ENCODE data around the gene EYS.

- TF ChIP-seq JUND (IDR thresholded peaks at IDR 0.05): no peak
- TF ChIP-seq, protein P1, sequence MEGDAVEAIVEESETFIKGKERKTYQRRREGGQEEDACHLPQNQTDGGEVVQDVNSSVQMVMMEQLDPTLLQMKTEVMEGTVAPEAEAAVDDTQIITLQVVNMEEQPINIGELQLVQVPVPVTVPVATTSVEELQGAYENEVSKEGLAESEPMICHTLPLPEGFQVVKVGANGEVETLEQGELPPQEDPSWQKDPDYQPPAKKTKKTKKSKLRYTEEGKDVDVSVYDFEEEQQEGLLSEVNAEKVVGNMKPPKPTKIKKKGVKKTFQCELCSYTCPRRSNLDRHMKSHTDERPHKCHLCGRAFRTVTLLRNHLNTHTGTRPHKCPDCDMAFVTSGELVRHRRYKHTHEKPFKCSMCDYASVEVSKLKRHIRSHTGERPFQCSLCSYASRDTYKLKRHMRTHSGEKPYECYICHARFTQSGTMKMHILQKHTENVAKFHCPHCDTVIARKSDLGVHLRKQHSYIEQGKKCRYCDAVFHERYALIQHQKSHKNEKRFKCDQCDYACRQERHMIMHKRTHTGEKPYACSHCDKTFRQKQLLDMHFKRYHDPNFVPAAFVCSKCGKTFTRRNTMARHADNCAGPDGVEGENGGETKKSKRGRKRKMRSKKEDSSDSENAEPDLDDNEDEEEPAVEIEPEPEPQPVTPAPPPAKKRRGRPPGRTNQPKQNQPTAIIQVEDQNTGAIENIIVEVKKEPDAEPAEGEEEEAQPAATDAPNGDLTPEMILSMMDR (IDR thresholded peaks at IDR 0.05; ENCODE audit: low read depth, low read length, missing input control): no peak
- TF ChIP-seq, protein P2, sequence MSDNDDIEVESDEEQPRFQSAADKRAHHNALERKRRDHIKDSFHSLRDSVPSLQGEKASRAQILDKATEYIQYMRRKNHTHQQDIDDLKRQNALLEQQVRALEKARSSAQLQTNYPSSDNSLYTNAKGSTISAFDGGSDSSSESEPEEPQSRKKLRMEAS (IDR thresholded peaks at IDR 0.05): no peak
- TF ChIP-seq RAD21 (IDR thresholded peaks at IDR 0.05): no peak
- TF ChIP-seq, protein P3, sequence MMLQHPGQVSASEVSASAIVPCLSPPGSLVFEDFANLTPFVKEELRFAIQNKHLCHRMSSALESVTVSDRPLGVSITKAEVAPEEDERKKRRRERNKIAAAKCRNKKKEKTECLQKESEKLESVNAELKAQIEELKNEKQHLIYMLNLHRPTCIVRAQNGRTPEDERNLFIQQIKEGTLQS (IDR thresholded peaks at IDR 0.05): no peak
- TF ChIP-seq, protein P4, sequence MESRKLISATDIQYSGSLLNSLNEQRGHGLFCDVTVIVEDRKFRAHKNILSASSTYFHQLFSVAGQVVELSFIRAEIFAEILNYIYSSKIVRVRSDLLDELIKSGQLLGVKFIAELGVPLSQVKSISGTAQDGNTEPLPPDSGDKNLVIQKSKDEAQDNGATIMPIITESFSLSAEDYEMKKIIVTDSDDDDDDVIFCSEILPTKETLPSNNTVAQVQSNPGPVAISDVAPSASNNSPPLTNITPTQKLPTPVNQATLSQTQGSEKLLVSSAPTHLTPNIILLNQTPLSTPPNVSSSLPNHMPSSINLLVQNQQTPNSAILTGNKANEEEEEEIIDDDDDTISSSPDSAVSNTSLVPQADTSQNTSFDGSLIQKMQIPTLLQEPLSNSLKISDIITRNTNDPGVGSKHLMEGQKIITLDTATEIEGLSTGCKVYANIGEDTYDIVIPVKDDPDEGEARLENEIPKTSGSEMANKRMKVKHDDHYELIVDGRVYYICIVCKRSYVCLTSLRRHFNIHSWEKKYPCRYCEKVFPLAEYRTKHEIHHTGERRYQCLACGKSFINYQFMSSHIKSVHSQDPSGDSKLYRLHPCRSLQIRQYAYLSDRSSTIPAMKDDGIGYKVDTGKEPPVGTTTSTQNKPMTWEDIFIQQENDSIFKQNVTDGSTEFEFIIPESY (IDR thresholded peaks at IDR 0.05): no peak
- TF ChIP-seq SP1 (IDR thresholded peaks at IDR 0.05): no peak
Measured at GRCh38 chr6:65004283-65004682, 702.7 kb downstream of the EYS start.
